Uterus (tissue), 2 donors: ENCODE results near the gene ABCC8.

Experiments used
- CTCF ChIP-seq, 4 experiments: fragments of 200-600 bp in 2 of 4; fragments of 450-650 bp in 2 of 4; sonication (generic) in 2 of 4; IDR thresholded peaks; one replicate each; pipeline ENCODE4 v1.5.1; 2016 to 2019; ENCODE audit warnings: antibody characterized with exemption in 4 of 4, mild to moderate bottlenecking in 2 of 4, moderate library complexity in 1 of 4
- POLR2A ChIP-seq, 2 donors: fragments of 450-650 bp; IDR thresholded peaks; one replicate each; pipeline ENCODE4 v1.6.1; 2016; ENCODE audit warnings: antibody characterized with exemption in 2 of 2, mild to moderate bottlenecking in 1 of 2, moderate library complexity in 1 of 2

- no peak for TF ChIP-seq CTCF (IDR thresholded peaks at IDR 0.05)
- no peak for TF ChIP-seq POLR2A (IDR thresholded peaks at IDR 0.05)
Measured at GRCh38 chr11:17500673-17501072, 24.0 kb upstream of the ABCC8 start.
